GM04504 (cell line): ENCODE measurements around the gene PSME4.
"Not testable (repeated sequence)": the region's sequence is repeated elsewhere in the genome, so short reads cannot be mapped to it uniquely, and the experiment has no call there.

Source experiments
- DNase-seq: peaks from one replicate; pipeline ENCODE4 v3.0.0-alpha.2; 2012; ENCODE audit warnings: low read depth

The PSME4 gene

GRCh38 chr2:53842891-53843290 is 127.9 kb downstream of the PSME4 start:
- DNase-seq, result no peak

- DNase-seq, result not testable (repeated sequence)
These were observed 129.1 kb downstream of the PSME4 start for GRCh38 chr2:53841651-53842050.

- no peak for DNase-seq
These were observed 130.2 kb downstream of the PSME4 start for GRCh38 chr2:53840580-53840979.

GRCh38 chr2:53829980-53830290 is 140.9 kb downstream of the PSME4 start:
- not testable (repeated sequence) for DNase-seq

GRCh38 chr2:53829273-53829979 is 141.4 kb downstream of the PSME4 start:
- DNase-seq, result no peak

- no peak for DNase-seq
These were observed 142.5 kb downstream of the PSME4 start for GRCh38 chr2:53828331-53828730.

GRCh38 chr2:53827398-53828175 is 143.2 kb downstream of the PSME4 start:
- no peak for DNase-seq

- DNase-seq, result no peak
These were observed 144.0 kb downstream of the PSME4 start for GRCh38 chr2:53826587-53827397.

GRCh38 chr2:53826030-53826410 is 144.8 kb downstream of the PSME4 start:
- no peak for DNase-seq

GRCh38 chr2:53823639-53824038 is 147.2 kb downstream of the PSME4 start:
- DNase-seq, result not testable (repeated sequence)

- no peak for DNase-seq
These were observed 149.0 kb downstream of the PSME4 start for GRCh38 chr2:53821810-53822209.

GRCh38 chr2:53820711-53821110 is 150.1 kb downstream of the PSME4 start:
- DNase-seq, result no peak

- DNase-seq, result no peak
These were observed 150.7 kb downstream of the PSME4 start for GRCh38 chr2:53820048-53820447.

- DNase-seq, result no peak
These were observed 151.2 kb downstream of the PSME4 start for GRCh38 chr2:53819634-53820033.

- no peak for DNase-seq
These were observed 151.8 kb downstream of the PSME4 start for GRCh38 chr2:53818854-53819435.
